A549 (cell line): ENCODE data around the gene ADO. TPM values are rescaled to one million over a fixed set of nuclear protein-coding genes. Genes with fewer than 3 reads are reported as not detected.

Experiments
- ATAC-seq, 2 experiments: fragments of 200-7000 bp in 1 of 2; fragments of >200 bp in 1 of 2; cut with Nextera tagmentation in 1 of 2; cut with Tn5 transposase in 1 of 2; 3 replicates each; pipeline versions ENCODE4 v1.8.0 to v1.9.1; 2018 to 2020; ENCODE audit warnings: mild to moderate bottlenecking in 1 of 2, moderate library complexity in 1 of 2
- CTCF ChIA-PET: fragments of 300-600 bp; sonication (Branson Sonifier 250); formaldehyde crosslinking; extraction: SDS; loops from one replicate; lab custom pipeline; 2021; ENCODE audit warnings: antibody characterized with exemption, inconsistent platforms; lab: Yijun Ruan, JAX
- POLR2A ChIA-PET: fragments of 350-600 bp; formaldehyde crosslinking; extraction: SDS; loops from one replicate; lab custom pipeline; 2021; ENCODE audit warnings: antibody characterized with exemption, inconsistent platforms; lab: Yijun Ruan, JAX
- DNase-seq, 2 experiments: peaks; one replicate each; pipeline versions ENCODE4 v3.0.0 to v3.0.0-alpha.2; 2011 to 2016; ENCODE audit warnings: low read depth in 1 of 2, low spot score in 1 of 2
- FAIRE-seq: peaks from 2 replicates; lab custom pipeline; 2011; peaks lifted over from hg19 to GRCh38; lab: Jason Lieb, UNC
- H3K27ac ChIP-seq, 2 experiments: fragments of >200 bp; sonication (Bioruptor Twin); formaldehyde crosslinking; 3 replicates each; pipeline ENCODE4 v1.5.1; 2016 to 2017
- H3K4me1 ChIP-seq: fragments of >200 bp; sonication (Bioruptor Twin); formaldehyde crosslinking; 3 replicates; pipeline ENCODE4 v1.6.1; 2016
- H3K4me2 ChIP-seq: fragments of >200 bp; sonication (Bioruptor Twin); formaldehyde crosslinking; 3 replicates; pipeline ENCODE4 v1.6.1; 2016
- H3K4me3 ChIP-seq: fragments of >200 bp; sonication (Bioruptor Twin); formaldehyde crosslinking; 3 replicates; pipeline ENCODE4 v1.5.1; 2016
- H3K9me3 ChIP-seq: fragments of >200 bp; sonication (Bioruptor Twin); formaldehyde crosslinking; 3 replicates; pipeline ENCODE4 v1.6.1; 2016
- BHLHE40 ChIP-seq: IDR thresholded peaks from 2 replicates; pipeline ENCODE4 v1.6.1; 2012; ENCODE audit warnings: low read depth, low read length, inconsistent platforms
- CBX2 ChIP-seq: fragments of 200-600 bp; sonication (generic); IDR thresholded peaks from 2 replicates; pipeline ENCODE4 v1.6.1; 2016; ENCODE audit warnings: low read depth, mild to moderate bottlenecking, borderline replicate concordance
- CBX8 ChIP-seq: fragments of 200-600 bp; sonication (generic); IDR thresholded peaks from 2 replicates; pipeline ENCODE4 v1.6.1; 2016
- E2F6 ChIP-seq: IDR thresholded peaks from 2 replicates; pipeline ENCODE4 v1.6.1; 2012; ENCODE audit warnings: low read depth, borderline replicate concordance
- EHMT2 ChIP-seq: fragments of 200-600 bp; sonication (generic); IDR thresholded peaks from 2 replicates; pipeline ENCODE4 v1.6.1; 2016; ENCODE audit warnings: antibody characterized with exemption, low read depth, mild to moderate bottlenecking, moderate library complexity
- EP300 ChIP-seq, 2 experiments: fragments of >200 bp; sonication (Bioruptor Twin); formaldehyde crosslinking; IDR thresholded peaks; 2 replicates in 1 of 2; 3 replicates in 1 of 2; pipeline ENCODE4 v1.6.1; 2016 to 2017
- HOXB13 ChIP-seq: fragments of 250-450 bp; sonication (Bioruptor Pico); IDR thresholded peaks from 2 replicates; pipeline ENCODE4 v1.5.0; 2020; ENCODE audit warnings: low read depth, mild to moderate bottlenecking, moderate library complexity
- HOXB5 ChIP-seq: fragments of 250-450 bp; sonication (Bioruptor Pico); IDR thresholded peaks from 2 replicates; pipeline ENCODE4 v1.5.0; 2020; ENCODE audit warnings: mild to moderate bottlenecking, moderate library complexity
- JUN ChIP-seq, 2 experiments: fragments of >200 bp; sonication (Bioruptor Twin); formaldehyde crosslinking; IDR thresholded peaks; 2 replicates in 1 of 2; 3 replicates in 1 of 2; pipeline ENCODE4 v1.6.1; 2016 to 2017
- KDM1A ChIP-seq: fragments of 200-600 bp; sonication (generic); IDR thresholded peaks from 2 replicates; pipeline ENCODE4 v1.6.1; 2016; ENCODE audit warnings: low read depth, mild to moderate bottlenecking
- KDM5A ChIP-seq: fragments of 200-600 bp; sonication (generic); IDR thresholded peaks from 2 replicates; pipeline ENCODE4 v1.6.1; 2016; ENCODE audit warnings: antibody characterized with exemption, mild to moderate bottlenecking
- MAZ ChIP-seq: fragments of 150-350 bp; IDR thresholded peaks from 2 replicates; pipeline ENCODE4 v1.6.1; 2014; ENCODE audit warnings: antibody characterized with exemption, low read depth, low read length, borderline replicate concordance
- MYC ChIP-seq: IDR thresholded peaks from 2 replicates; pipeline ENCODE4 v1.6.1; 2012; ENCODE audit warnings: mild to moderate bottlenecking, inconsistent platforms, low read length, improper control_type of control experiment, borderline replicate concordance
- NFE2L2 ChIP-seq: fragments of 150-350 bp; conservative IDR thresholded peaks from 2 replicates; pipeline ENCODE4 v1.6.1; 2014; ENCODE audit warnings: low read length
- POLR2A ChIP-seq: IDR thresholded peaks from 2 replicates; pipeline ENCODE4 v1.6.1; 2012; ENCODE audit warnings: mild to moderate bottlenecking, low read length
- RAD21 ChIP-seq, 2 experiments: fragments of >200 bp in 1 of 2; sonication (Bioruptor Twin) in 1 of 2; formaldehyde crosslinking in 1 of 2; IDR thresholded peaks in 1 of 2; conservative IDR thresholded peaks in 1 of 2; 2 replicates in 1 of 2; 3 replicates in 1 of 2; pipeline ENCODE4 v1.6.1; 2012 to 2018; ENCODE audit warnings: inconsistent platforms in 1 of 2
- RFX5 ChIP-seq: fragments of 450-650 bp; IDR thresholded peaks from 2 replicates; pipeline ENCODE4 v1.7.1; 2014; ENCODE audit warnings: antibody characterized with exemption, mild to moderate bottlenecking, moderate library complexity
- RNF2 ChIP-seq: fragments of 200-600 bp; sonication (generic); IDR thresholded peaks from 2 replicates; pipeline ENCODE4 v1.6.1; 2016; ENCODE audit warnings: low read depth, mild to moderate bottlenecking, antibody characterized with exemption, moderate library complexity, borderline replicate concordance
- TFCP2L1 ChIP-seq: fragments of 250-450 bp; sonication (Bioruptor Pico); IDR thresholded peaks from 2 replicates; pipeline ENCODE4 v1.5.0; 2021; ENCODE audit warnings: mild to moderate bottlenecking
- ZFP36 ChIP-seq: fragments of 450-650 bp; IDR thresholded peaks from 2 replicates; pipeline ENCODE4 v1.6.1; 2014; ENCODE audit warnings: borderline replicate concordance; ENCODE audit not compliant: partially characterized antibody
- ZNF302 ChIP-seq: fragments of 250-450 bp; sonication (Bioruptor Pico); IDR thresholded peaks from 2 replicates; pipeline ENCODE4 v1.9.0; 2021; ENCODE audit warnings: inconsistent platforms, mild to moderate bottlenecking, moderate library complexity
- WGBS: methylation state at CpG from one replicate; pipeline ENCODE4 v1.1.6; 2017; ENCODE audit errors: missing lambda C conversion rate; 5-methylcytosine and 5-hydroxymethylcytosine counted together
- polyA plus RNA-seq, 4 experiments: library from polyadenylated mRNA; depleted of rRNA in 3 of 4; stranded (reverse); fragments of >200 nt; fragmentation: RNase III in 1 of 4; extraction: RNeasy Plus Mini Kit Qiagen cat#74134 plus additional on column Dnase treatment in 1 of 4; gene quantifications; 2 replicates in 3 of 4; 3 replicates in 1 of 4; pipeline ENCODE4 v1.2.3, GENCODE V29; 2011 to 2017
- TF ChIP-seq, protein P1 (sequence below): fragments of >200 bp; sonication (Bioruptor Twin); formaldehyde crosslinking; IDR thresholded peaks from 3 replicates; pipeline ENCODE4 v1.6.1; 2016
- TF ChIP-seq, protein P2 (sequence below): IDR thresholded peaks from 2 replicates; pipeline ENCODE4 v1.6.1; 2012
- TF ChIP-seq, protein P3 (sequence below): fragments of >200 bp; sonication (Bioruptor Twin); formaldehyde crosslinking; IDR thresholded peaks from 3 replicates; pipeline ENCODE4 v1.5.1; 2016
- TF ChIP-seq, protein P4 (sequence below): fragments of >200 bp; sonication (Bioruptor Twin); formaldehyde crosslinking; IDR thresholded peaks from 2 replicates; pipeline ENCODE4 v1.6.1; 2016

Gene ADO
- polyA plus RNA-seq, 2 of the 4 experiments (the other 2 are of a cell fraction): 18.8 to 23.2 TPM

DNA sequence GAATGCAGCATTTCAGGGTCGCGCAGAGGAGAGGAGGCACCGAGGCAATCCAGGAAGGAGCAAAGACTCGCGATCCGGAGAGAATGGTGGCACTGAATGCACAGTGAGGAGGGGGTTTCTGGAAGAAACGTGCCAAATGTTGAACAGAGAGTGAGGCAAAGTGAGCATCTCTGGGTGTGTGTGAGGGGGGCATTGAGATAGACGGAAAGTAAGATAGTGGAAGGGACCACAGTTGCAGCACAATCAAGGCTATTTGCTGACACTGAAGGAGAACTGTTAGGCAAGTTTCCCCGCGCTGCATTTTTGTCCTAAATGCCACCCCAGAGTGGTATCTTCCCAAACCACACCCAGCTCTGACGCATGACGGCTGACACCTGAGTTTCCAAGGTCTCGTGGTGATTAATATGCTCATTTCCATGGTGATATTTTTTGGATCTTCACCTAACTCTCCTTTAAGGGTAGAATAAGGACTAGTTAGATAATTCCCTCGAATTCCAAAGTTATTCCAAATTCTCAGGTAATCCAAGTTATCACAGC is 14.4 kb upstream of the ADO start:
- CTCF ChIA-PET: interaction anchor here (0.7 to 1.7 kb wide), 3 partner anchors 9 to 29 kb away, joined by 4 to 5 read pairs (median 5); no protein-coding TSS in a partner anchor
- FAIRE-seq (no peak), ATAC-seq (no peak), DNase-seq (no peak)
- Histone ChIP-seq H3K4me2 (no peak overlapping the region), H3K27ac (no peak overlapping the region), H3K4me1 (no peaks in the 10 kb centered on the region), H3K4me3 (no peak overlapping the region), H3K9me3 (peaks cover 1% of the 10 kb centered on the region; the same call in 1 of the 3 replicates)
- POLR2A ChIA-PET: no interaction called here
- no peak for TF ChIP-seq MYC
- no peak for TF ChIP-seq EP300 (IDR thresholded peaks at IDR 0.05)
- TF ChIP-seq EHMT2: no peak
- TF ChIP-seq, protein P1, sequence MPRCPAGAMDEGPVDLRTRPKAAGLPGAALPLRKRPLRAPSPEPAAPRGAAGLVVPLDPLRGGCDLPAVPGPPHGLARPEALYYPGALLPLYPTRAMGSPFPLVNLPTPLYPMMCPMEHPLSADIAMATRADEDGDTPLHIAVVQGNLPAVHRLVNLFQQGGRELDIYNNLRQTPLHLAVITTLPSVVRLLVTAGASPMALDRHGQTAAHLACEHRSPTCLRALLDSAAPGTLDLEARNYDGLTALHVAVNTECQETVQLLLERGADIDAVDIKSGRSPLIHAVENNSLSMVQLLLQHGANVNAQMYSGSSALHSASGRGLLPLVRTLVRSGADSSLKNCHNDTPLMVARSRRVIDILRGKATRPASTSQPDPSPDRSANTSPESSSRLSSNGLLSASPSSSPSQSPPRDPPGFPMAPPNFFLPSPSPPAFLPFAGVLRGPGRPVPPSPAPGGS: no peak
- TF ChIP-seq E2F6: no peak
- no peak for TF ChIP-seq HOXB5 (CRISPR knock-in tag)
- TF ChIP-seq ZFP36: no peak
- no peak for TF ChIP-seq MAZ
- no peak for TF ChIP-seq ZNF302 (CRISPR knock-in tag)
- 46% methylated on average over 14 of the region's 14 CpGs for WGBS

DNA sequence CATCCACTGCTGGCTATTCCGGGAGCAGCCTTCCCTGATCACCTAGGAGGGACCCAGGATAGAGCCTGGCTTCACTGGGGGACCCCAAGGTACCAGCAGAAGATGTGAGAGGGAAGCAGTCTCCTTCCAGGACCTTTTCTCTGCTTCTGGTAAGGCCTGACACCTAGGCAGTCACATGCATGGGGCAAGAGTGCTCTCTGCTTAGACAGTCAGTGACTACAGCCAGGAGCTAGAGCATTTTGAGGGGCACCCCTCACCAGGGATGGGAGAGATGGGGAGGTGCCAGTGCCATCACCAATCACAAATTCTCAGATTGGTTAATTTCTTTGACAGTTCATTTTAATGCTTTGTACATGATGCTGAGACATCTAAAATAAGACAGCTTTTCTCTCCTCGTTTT is 13.9 kb upstream of the ADO start:
- WGBS: 3% methylated on average over 2 of the region's 2 CpGs
- H3K27ac ChIP-seq: no peak overlapping the region
- FAIRE-seq: no peak
- no peak for ATAC-seq
- ChIA-PET POLR2A (no interaction called here), CTCF (interaction anchor here (1.4 to 1.7 kb wide), 2 partner anchors 9 to 28 kb away, joined by 4 to 5 read pairs; no protein-coding TSS in a partner anchor)
- no peak overlapping the region for H3K4me2 ChIP-seq
- H3K4me1 ChIP-seq: no peaks in the 10 kb centered on the region
- no peaks in the 10 kb centered on the region for H3K9me3 ChIP-seq
- H3K4me3 ChIP-seq: no peak overlapping the region
- no peak for TF ChIP-seq ZFP36
- TF ChIP-seq RNF2: no peak
- no peak for TF ChIP-seq CBX8
- no peak for TF ChIP-seq BHLHE40
- TF ChIP-seq, protein P2, sequence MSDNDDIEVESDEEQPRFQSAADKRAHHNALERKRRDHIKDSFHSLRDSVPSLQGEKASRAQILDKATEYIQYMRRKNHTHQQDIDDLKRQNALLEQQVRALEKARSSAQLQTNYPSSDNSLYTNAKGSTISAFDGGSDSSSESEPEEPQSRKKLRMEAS: no peak
- TF ChIP-seq, protein P3, sequence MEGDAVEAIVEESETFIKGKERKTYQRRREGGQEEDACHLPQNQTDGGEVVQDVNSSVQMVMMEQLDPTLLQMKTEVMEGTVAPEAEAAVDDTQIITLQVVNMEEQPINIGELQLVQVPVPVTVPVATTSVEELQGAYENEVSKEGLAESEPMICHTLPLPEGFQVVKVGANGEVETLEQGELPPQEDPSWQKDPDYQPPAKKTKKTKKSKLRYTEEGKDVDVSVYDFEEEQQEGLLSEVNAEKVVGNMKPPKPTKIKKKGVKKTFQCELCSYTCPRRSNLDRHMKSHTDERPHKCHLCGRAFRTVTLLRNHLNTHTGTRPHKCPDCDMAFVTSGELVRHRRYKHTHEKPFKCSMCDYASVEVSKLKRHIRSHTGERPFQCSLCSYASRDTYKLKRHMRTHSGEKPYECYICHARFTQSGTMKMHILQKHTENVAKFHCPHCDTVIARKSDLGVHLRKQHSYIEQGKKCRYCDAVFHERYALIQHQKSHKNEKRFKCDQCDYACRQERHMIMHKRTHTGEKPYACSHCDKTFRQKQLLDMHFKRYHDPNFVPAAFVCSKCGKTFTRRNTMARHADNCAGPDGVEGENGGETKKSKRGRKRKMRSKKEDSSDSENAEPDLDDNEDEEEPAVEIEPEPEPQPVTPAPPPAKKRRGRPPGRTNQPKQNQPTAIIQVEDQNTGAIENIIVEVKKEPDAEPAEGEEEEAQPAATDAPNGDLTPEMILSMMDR: no peak
- no peak for TF ChIP-seq TFCP2L1 (CRISPR knock-in tag)
- no peak for TF ChIP-seq NFE2L2
- TF ChIP-seq HOXB13 (CRISPR knock-in tag): no peak
- TF ChIP-seq KDM5A: no peak
- no peak for TF ChIP-seq MAZ
- no peak for TF ChIP-seq RFX5
- TF ChIP-seq POLR2A: no peak
- no peak for TF ChIP-seq JUN (IDR thresholded peaks at IDR 0.05)
- TF ChIP-seq, protein P4, sequence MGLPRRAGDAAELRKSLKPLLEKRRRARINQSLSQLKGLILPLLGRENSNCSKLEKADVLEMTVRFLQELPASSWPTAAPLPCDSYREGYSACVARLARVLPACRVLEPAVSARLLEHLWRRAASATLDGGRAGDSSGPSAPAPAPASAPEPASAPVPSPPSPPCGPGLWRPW: no peak
- no peak for TF ChIP-seq RAD21 (conservative IDR thresholded peaks at IDR 0.05 in 1 of 2, IDR thresholded peaks at IDR 0.05 in 1 of 2)
- TF ChIP-seq KDM1A: no peak
- no peak for TF ChIP-seq CBX2
- no peak for DNase-seq
